AG20443 (cell line): ENCODE measurements around the gene DZIP1L.

ENCODE experiments used
- DNase-seq: peaks from one replicate; pipeline ENCODE4 v3.0.0; 2012; ENCODE audit warnings: low spot score, mixed read lengths

The DZIP1L gene

GRCh38 chr3:138033202-138033691 lies 82.2 kb downstream of the DZIP1L start:
- DNase-seq = no peak

- no peak for DNase-seq
Measured at GRCh38 chr3:138032567-138032966, 82.8 kb downstream of the DZIP1L start.

- DNase-seq = no peak
Measured at GRCh38 chr3:138031536-138031935, 83.9 kb downstream of the DZIP1L start.

GRCh38 chr3:138030734-138031280 lies 84.6 kb downstream of the DZIP1L start:
- no peak for DNase-seq

GRCh38 chr3:138027821-138028220 lies 87.6 kb downstream of the DZIP1L start:
- DNase-seq = no peak

DNA sequence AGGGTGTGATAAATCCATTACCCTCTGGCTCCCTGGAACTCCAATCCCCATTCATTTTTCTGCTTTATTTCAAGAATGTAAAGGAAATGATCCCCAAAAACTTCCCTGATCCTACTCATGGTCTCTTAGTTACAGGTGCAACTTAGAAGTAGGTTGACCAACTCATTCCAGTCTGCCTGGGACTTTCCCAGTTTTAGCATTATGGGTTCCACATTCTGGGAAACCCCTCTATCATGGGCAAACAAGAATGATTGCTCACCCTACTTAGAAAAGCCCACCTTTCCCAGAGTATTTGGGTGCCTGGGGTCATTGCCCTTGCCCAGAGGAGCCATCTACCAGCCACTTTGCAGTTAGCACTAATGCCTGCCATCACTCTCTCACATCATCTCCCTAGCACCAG lies 89.9 kb downstream of the DZIP1L start:
- no peak for DNase-seq

GRCh38 chr3:138023754-138024153 lies 91.7 kb downstream of the DZIP1L start:
- no peak for DNase-seq

DNA sequence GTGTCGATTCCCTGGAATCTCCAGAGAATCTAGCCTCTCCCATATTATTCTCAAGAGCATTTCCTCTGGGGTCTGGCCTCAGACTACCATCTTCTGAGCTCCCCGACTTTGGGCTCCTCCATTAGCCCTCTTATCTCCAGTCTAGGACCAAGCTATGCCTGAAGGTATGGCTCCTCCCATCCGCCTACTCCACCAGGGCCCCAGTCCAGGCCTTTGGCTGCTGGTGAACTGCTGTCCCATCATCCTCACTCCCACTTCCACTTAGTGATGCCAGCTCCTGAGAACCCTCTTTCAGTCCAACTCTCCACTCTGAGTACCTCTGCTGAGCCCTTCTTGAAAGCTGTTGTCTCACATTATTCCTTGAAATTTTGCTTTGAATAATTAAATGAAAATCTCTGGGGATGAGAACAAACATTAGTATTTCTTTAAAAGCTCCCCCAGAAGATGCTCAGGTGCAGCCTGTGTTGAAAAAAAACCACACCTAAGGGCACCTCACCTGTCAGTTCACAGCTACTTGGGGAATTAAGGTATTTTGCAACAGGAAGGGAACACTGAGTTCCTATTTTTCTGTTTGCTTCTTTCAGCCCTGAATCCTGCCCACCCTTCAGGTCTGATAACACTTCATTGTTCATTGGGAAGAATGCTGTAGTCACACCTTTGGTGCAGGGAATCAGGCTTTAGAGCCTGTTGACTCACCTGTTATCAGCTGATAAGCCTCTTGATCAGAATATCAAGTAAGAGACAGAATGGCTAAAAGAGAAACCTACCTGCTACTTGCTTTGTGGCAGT lies 95.9 kb downstream of the DZIP1L start:
- no peak for DNase-seq

GRCh38 chr3:138016065-138016464 lies 99.3 kb downstream of the DZIP1L start:
- no peak for DNase-seq

- no peak for DNase-seq
Measured at GRCh38 chr3:138012526-138012925, 102.9 kb downstream of the DZIP1L start.
